Hepatocyte (in vitro differentiated cells): ENCODE measurements around the gene FAM222B.

Source experiments
- CTCF ChIP-seq: fragments of 200-600 bp; sonication (generic); IDR thresholded peaks from 2 replicates; pipeline ENCODE4 v1.5.1; 2016; ENCODE audit warnings: antibody characterized with exemption, mild to moderate bottlenecking; ENCODE audit not compliant: poor library complexity
- EZH2phosphoT487 ChIP-seq: fragments of 200-600 bp; sonication (generic); IDR thresholded peaks from one replicate; pipeline ENCODE4 v1.6.1; 2018; ENCODE audit warnings: antibody characterized with exemption, mild to moderate bottlenecking, low read depth, moderate library complexity; ENCODE audit not compliant: unreplicated experiment, severe bottlenecking

GRCh38 chr17:28755486-28755885 is 87.1 kb downstream of the FAM222B start:
- no peak for TF ChIP-seq EZH2phosphoT487
- TF ChIP-seq CTCF: no peak
